K562 (cell line): Measurements from ENCODE around the gene MRPL2. TPM values are rescaled to one million over a fixed set of nuclear protein-coding genes. Genes with fewer than 3 reads are reported as not detected.

Experiments
- CHAMP1 ChIP-seq: fragments of 450-650 bp; IDR thresholded peaks from 2 replicates; pipeline ENCODE4 v1.6.1; 2016; ENCODE audit warnings: mild to moderate bottlenecking
- E2F3 ChIP-seq: fragments of 250-450 bp; sonication (Bioruptor Pico); IDR thresholded peaks from 2 replicates; pipeline ENCODE4 v1.4.0; 2020; ENCODE audit warnings: mild to moderate bottlenecking
- HMGXB4 ChIP-seq: sonication (generic); formaldehyde crosslinking; IDR thresholded peaks from 2 replicates; pipeline ENCODE4 v1.8.1; 2023; ENCODE audit warnings: mild to moderate bottlenecking, missing genetic modification reagents
- RAD51 ChIP-seq: fragments of 450-650 bp; IDR thresholded peaks from 2 replicates; pipeline ENCODE4 v1.7.1; 2016; ENCODE audit warnings: low read depth, mild to moderate bottlenecking, borderline replicate concordance
- ZBTB5 ChIP-seq: fragments of 450-650 bp; IDR thresholded peaks from 2 replicates; pipeline ENCODE4 v1.6.1; 2017; ENCODE audit warnings: antibody characterized with exemption
- ZNF436 ChIP-seq: fragments of 250-450, 450-650 bp; sonication (Bioruptor Pico); formaldehyde crosslinking; IDR thresholded peaks from 2 replicates; pipeline ENCODE4 v1.7.0; 2020; ENCODE audit warnings: mild to moderate bottlenecking
- polyA plus RNA-seq, 8 experiments: library from polyadenylated mRNA; depleted of rRNA in 4 of 8; stranded (reverse) in 5 of 8; unstranded in 3 of 8; fragments of >200 nt; fragmentation: Nextera tagmentation in 2 of 8; fragmentation: Illumina TruSeq in 1 of 8; extraction: Ambion mirVana in 2 of 8; extraction: Trizol in 1 of 8; gene quantifications; 2 replicates each; pipeline versions ENCODE4 v1.2.1 to v1.2.3, GENCODE V29; 2011 to 2014; ENCODE audit warnings: inconsistent platforms in 1 of 8, missing spikeins in 1 of 8
- total RNA-seq, 7 experiments: library from RNA; depleted of rRNA in 6 of 7; stranded (reverse); fragments of >200 nt in 6 of 7; fragmentation: Illumina TruSeq in 2 of 7; extraction: Trizol in 2 of 7; gene quantifications; 2 replicates each; pipeline versions ENCODE4 v1.2.1 to v1.2.3, GENCODE V29; 2011 to 2021; ENCODE audit warnings: low replicate concordance in 1 of 7
- TF ChIP-seq, protein P1 (sequence below), 2 experiments: fragments of 450-650 bp in 1 of 2; sonication (generic) in 1 of 2; formaldehyde crosslinking in 1 of 2; IDR thresholded peaks; 2 replicates each; pipeline versions ENCODE4 v1.7.1 to v1.9.0; 2016 to 2022; ENCODE audit warnings: inconsistent platforms in 1 of 2, mild to moderate bottlenecking in 1 of 2, missing genetic modification reagents in 1 of 2
- TF ChIP-seq, protein P2 (sequence below): fragments of 450-650 bp; IDR thresholded peaks from 2 replicates; pipeline ENCODE4 v1.6.1; 2017; ENCODE audit warnings: mild to moderate bottlenecking, moderate library complexity

MRPL2 gene
- total and polyA plus RNA-seq, 9 of the 15 experiments (the other 6 are each of a cell fraction or from before 2014, with no cell fraction given) = 63.1 to 262 (median 121) TPM

GRCh38 chr6:43013843-43014433 is 45.3 kb downstream of the MRPL2 start, which contains the start of the genes KLHDC3 and MEA1 (continued):
- peak; percentile 71; the same call in 1 of the 2 replicates for TF ChIP-seq E2F3 (CRISPR knock-in tag)
- TF ChIP-seq, protein P1, sequence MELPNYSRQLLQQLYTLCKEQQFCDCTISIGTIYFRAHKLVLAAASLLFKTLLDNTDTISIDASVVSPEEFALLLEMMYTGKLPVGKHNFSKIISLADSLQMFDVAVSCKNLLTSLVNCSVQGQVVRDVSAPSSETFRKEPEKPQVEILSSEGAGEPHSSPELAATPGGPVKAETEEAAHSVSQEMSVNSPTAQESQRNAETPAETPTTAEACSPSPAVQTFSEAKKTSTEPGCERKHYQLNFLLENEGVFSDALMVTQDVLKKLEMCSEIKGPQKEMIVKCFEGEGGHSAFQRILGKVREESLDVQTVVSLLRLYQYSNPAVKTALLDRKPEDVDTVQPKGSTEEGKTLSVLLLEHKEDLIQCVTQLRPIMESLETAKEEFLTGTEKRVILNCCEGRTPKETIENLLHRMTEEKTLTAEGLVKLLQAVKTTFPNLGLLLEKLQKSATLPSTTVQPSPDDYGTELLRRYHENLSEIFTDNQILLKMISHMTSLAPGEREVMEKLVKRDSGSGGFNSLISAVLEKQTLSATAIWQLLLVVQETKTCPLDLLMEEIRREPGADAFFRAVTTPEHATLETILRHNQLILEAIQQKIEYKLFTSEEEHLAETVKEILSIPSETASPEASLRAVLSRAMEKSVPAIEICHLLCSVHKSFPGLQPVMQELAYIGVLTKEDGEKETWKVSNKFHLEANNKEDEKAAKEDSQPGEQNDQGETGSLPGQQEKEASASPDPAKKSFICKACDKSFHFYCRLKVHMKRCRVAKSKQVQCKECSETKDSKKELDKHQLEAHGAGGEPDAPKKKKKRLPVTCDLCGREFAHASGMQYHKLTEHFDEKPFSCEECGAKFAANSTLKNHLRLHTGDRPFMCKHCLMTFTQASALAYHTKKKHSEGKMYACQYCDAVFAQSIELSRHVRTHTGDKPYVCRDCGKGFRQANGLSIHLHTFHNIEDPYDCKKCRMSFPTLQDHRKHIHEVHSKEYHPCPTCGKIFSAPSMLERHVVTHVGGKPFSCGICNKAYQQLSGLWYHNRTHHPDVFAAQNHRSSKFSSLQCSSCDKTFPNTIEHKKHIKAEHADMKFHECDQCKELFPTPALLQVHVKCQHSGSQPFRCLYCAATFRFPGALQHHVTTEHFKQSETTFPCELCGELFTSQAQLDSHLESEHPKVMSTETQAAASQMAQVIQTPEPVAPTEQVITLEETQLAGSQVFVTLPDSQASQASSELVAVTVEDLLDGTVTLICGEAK (IDR thresholded peaks at IDR 0.05) = peak; percentile 87
- TF ChIP-seq, protein P1 (CRISPR knock-in tag; IDR thresholded peaks at IDR 0.05) = no peak
- TF ChIP-seq HMGXB4 (CRISPR knock-in tag) = no peak
- TF ChIP-seq, protein P2, sequence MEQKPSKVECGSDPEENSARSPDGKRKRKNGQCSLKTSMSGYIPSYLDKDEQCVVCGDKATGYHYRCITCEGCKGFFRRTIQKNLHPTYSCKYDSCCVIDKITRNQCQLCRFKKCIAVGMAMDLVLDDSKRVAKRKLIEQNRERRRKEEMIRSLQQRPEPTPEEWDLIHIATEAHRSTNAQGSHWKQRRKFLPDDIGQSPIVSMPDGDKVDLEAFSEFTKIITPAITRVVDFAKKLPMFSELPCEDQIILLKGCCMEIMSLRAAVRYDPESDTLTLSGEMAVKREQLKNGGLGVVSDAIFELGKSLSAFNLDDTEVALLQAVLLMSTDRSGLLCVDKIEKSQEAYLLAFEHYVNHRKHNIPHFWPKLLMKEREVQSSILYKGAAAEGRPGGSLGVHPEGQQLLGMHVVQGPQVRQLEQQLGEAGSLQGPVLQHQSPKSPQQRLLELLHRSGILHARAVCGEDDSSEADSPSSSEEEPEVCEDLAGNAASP = no peak
- no peak for TF ChIP-seq CHAMP1
- TF ChIP-seq RAD51 = peak; percentile 66; the same call in 1 of the 2 replicates
- TF ChIP-seq ZBTB5 = no peak
- no peak for TF ChIP-seq ZNF436
